Measurements from ENCODE around the gene DRD2.

Gene DRD2

DNA sequence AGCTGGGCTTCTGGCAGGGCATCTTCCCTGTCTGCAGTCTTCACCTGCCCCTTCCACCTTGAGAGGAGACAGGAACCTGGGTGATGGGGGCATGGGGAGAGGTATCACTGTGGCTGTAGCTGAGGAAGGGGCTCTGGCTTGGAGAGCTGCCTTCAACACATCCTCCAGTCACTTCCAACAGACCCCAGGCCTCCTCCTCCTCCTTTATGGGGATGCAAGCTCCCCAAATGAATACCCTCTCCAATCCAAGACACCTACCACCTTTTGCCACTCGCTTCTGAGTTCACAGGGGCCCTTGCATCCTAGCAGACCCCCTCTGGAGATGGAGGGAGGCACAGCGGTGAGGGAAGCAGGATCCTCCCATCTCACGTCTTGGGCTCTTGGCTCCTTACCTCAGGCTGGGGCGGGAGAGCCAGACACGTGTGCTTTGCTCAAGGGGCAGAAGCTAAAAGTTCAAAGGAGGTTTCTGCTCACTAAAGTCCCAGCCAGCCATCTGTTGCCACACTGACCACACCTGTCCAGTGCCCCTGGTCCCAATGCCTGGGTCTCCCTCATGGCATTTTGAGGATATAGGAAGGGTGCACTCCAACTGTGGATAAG is 74.5 kb downstream of the DRD2 start:
- no peak for DNase-seq (ENCODE audit: low read depth in 2 of 2, low spot score in 1 of 2)

DNA sequence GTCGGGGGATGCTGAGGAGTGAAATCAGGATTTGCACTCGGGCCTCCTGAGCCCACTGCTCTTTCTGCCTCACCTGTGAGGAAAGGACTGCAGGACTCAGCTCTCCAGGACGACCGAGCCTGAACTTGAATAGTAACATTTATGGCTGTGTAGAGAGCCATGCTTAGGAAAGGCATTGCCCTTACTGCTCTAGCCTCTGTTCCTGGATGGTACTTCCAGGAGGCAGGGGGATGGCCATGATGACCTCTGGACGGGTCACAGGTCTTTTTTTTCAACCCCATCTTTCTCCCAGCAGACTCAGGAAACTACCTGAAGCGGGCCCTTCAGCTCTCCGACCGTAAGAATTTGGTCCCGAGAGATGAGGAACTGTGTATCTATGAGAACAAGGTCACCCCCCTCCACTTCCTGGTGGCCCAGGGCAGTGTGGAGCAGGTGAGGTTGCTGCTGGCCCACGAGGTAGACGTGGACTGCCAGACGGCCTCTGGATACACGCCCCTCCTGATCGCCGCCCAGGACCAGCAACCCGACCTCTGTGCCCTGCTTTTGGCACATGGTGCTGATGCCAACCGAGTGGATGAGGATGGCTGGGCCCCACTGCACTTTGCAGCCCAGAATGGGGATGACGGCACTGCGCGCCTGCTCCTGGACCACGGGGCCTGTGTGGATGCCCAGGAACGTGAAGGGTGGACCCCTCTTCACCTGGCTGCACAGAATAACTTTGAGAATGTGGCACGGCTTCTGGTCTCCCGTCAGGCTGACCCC is 76.3 kb downstream of the DRD2 start:
- no peak for DNase-seq (ENCODE audit: low read depth in 2 of 2, low spot score in 1 of 2)

DNA sequence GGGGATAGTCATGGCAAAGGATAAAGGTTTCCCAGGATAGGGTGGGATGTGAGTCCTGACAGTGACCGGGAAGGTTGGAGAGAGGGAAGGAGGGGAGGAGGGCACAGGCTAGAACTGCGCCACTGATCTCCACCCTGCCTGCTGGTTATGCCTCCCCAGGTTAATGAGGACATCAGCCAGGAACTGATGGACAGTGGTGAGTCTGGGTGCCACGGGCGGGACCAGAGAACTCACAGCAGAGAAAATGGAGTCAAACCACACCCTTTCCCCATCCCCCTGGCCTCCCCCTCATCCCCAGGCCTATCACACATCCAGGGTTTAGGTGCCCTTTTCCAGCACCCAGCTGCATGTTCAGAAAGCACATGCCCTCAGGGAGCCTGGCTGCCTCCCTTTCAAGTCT is 77.4 kb downstream of the DRD2 start:
- no peak for DNase-seq (ENCODE audit: low read depth in 2 of 2, low spot score in 1 of 2)

DNA sequence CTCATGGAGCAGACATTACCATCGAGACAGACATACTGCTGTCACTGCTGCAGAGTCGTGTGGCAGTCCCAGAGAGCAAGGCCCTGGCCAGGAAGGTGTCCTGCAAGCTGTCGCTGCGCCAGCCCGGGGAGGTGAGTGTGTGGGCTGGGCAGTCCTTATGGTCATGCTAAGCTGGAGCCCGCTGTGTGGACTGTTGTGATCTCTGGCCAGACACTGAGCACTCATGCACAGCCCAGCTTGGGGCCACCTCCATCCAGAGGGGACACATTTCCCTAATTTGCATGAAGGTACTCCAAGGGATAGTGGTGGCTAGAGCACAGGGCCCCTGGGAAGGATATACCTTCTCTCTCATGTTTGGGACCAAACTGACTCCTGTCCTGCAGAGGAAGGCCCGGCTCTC is 78.0 kb downstream of the DRD2 start:
- DNase-seq (ENCODE audit: low read depth in 2 of 2, low spot score in 1 of 2): no peak

DNA sequence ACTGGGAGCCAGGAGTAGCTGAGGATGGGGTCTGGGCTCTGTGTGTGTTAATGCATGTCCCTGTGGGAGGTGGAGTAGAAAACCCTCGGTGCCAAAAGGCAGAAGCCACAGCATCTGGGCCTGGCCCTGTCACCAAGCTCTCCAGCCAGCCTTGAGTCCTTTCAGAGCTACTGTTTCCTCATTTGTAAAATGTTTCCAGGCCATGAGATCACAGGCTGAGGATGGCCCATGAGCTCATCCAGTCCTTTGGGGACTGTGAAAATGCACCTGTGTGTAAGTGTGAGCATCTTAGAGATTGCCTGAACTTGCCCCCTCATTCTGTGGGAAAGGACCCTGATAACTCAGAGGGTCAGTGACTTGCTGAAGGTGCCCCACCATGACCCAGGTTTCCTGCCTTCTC is 78.5 kb downstream of the DRD2 start:
- DNase-seq (ENCODE audit: low read depth in 2 of 2, low spot score in 1 of 2): no peak

DNA sequence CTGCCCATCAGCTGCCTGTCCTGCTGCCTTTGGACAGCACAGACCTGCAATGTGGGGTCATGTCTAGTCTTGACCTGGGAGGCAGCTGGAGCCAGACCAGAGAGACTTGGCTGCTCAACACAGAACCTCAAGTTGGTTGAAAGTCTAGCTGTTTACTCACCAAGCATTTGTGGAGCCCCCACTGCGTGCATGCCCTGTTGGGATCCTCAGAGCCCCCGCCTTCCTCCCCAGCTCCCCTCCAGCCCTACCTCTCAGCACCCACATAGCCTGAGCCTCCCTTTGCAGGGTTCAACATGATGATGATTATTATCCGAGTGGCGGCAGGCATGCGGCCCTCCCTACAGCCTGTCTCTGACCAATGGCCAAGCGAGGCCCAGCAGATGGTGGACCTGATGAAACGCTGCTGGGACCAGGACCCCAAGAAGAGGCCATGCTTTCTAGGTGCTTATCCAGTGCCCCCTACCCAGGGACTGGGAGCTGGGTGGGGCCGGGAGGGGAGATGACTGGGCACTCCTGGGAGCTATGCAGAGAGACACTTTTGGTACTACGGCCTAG is 79.3 kb downstream of the DRD2 start:
- DNase-seq (ENCODE audit: low read depth in 2 of 2, low spot score in 1 of 2): no peak

DNA sequence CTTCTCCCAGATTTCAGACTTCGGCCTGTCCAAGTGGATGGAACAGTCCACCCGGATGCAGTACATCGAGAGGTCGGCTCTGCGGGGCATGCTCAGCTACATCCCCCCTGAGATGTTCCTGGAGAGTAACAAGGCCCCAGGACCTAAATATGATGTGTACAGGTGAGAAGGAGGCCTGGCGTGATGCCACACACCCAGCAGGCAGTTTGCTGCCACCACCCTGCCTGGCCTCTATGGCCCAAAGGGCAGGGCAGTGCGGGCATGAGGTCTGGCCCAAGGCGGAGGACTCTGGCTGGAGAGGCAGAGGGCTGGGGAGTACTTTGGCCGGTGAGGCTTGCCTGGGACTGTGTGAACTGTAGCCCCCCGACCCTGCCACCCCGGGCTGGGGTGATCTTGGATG is 80.3 kb downstream of the DRD2 start:
- DNase-seq (ENCODE audit: low read depth in 2 of 2, low spot score in 1 of 2): no peak

DNA sequence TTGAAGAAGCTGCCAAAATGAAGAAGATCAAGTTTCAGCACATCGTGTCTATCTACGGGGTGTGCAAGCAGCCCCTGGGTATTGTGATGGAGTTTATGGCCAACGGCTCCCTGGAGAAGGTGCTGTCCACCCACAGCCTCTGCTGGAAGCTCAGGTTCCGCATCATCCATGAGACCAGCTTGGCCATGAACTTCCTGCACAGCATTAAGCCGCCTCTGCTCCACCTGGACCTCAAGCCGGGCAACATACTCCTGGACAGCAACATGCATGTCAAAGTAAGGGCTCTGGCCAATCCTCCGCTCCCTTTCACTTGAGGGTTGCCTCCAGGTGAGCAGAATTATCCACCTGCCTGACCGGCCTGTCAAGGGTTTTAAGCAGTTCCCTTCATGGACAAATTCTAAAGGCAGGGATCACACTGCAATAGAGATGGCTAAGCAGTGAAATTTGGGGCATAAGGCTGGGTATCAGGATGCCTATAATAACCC is 81.7 kb downstream of the DRD2 start:
- DNase-seq (ENCODE audit: low read depth in 2 of 2, low spot score in 1 of 2): no peak

DNA sequence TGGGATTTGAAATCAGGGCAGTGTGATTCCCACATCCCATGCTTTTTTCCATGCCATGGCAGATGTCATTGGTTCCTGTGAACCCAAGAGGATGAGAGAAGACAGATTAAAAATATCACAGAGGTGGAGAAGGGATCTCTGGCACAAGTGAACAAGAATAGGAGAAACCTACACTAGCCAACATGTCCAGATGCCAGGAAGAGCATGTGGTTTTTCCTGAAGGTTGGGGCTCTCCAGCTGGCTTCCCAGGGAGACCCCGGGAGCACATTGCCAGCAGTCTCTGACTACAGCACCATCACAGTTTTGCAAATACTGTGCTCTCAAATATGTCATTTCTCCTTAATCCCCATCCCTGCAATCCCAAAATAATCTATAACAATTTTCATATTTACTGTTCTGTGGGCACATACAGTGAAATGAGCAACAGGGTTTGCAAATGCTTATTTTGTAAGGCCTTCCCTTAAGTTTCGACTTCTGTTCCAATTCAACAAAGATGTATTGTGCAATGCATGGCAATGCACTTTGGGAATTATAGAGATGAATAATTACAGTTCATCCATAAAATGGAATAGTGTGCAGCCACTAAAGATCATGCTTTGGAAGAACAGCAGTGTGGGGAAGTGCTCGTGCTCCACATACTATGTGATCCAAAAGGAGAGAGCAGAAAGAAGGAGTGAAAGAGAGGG is 82.8 kb downstream of the DRD2 start:
- no peak for DNase-seq (ENCODE audit: low read depth in 2 of 2, low spot score in 1 of 2)

DNA sequence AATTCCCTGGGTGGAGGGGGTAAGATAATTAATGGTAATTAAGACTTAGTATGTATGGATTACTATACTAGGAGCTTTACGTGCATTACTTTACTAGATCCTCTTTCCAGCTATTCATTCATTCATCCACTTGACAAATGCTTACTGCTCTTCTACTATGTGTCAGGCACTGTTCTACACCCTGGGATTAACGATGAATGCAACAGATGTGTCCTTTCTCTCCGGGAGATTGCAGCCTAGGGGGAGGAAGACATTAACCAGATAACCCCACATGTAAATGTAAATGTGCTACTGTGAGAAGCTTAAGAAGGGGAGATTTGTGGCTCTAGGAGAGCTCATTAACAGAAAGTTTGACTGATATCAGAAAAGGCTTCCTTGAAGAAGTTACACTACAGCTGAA is 85.9 kb downstream of the DRD2 start:
- DNase-seq (ENCODE audit: low read depth in 2 of 2, low spot score in 1 of 2): no peak

DNA sequence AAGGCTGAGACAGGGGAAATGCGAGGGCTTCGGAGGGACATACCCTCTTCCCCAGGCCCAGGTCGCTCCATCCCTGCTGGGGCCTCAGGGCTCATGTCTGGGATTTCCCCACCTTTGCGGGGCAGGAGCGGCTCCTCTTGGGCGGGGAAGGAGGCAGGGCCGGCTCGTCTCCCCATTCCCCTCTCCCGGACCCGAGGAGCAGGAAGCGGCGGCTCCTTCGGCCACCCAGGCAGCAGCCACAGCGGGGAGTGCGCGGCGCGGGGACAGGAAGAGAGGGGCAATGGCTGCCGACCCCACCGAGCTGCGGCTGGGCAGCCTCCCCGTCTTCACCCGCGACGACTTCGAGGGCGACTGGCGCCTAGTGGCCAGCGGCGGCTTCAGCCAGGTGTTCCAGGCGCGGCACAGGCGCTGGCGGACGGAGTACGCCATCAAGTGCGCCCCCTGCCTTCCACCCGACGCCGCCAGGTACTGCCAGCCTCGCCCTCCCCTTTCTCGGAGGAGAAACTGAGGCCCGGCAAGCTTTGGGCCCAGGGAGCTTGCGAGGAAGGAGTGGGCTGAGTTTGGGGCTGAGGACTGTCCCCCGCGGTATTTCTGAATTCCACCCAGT is 87.5 kb downstream of the DRD2 start, which contains the start of gene ANKK1:
TSS of gene ANKK1 (plus strand) at position 175 of the 607 bp plus-strand sequence. CDS start at position 281, 106 bp downstream.
- no peak for DNase-seq (ENCODE audit: low read depth in 2 of 2, low spot score in 1 of 2)

DNA sequence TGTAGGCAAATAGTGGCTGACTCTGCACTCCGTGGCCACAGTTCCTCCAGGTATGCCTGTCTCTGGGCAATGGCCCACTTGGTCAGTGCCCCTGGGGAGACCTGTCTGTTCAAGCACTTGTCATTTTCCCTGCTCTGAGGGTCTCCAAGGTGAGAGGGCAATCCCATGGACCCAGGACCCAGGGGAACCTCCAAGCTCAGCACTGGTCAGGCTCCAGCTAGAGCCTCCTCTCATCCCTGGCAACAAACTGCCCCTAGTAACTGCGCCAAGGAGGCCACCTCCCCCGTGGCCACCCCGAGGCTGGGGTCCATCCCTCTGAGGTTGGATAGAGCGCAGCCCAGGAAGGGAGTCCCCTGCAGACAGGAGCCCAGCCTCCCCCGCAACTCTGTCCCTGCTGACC is 88.3 kb downstream of the DRD2 start:
- DNase-seq (ENCODE audit: low read depth in 2 of 2, low spot score in 1 of 2): no peak

DNA sequence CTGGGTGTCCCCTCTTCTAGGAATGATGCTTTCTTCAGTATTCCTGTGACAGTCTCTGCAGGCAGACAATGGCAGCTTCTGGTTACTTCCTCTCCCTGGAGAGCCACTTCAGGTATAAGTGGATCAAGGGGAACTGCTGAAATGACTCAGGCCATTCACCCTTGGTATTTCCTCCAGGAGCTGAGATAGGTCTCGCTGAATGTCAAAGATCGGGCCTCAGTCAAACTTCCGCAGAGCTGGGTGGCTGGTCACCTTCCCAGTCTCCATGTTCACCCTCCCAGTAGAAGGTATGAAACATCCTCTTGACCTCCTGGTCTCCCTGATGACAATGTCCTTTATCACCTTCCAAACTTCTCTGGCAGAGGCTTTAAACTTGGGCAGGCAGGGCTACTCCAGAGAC is 89.4 kb downstream of the DRD2 start:
- DNase-seq (ENCODE audit: low read depth in 2 of 2, low spot score in 1 of 2): no peak

DNA sequence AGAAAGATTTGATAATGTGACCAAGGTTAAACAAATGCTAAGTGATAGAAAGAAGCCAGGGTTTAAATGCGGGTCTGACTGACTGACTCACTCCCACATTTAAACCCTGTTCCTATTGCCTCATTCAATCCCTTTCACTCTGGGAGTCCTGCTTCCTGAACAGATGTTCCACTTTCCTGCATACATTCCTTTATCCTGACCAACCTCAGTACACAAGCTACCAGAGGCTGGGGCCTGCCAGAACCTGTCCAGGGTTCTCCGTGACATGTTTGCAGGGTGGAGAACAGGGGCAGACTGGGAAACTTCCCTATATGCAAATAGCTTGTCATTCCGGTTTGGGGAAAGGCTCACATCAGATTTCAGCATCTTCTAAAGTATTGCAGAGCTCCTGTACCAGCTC is 90.6 kb downstream of the DRD2 start:
- no peak for DNase-seq (ENCODE audit: low read depth in 2 of 2, low spot score in 1 of 2)

DNA sequence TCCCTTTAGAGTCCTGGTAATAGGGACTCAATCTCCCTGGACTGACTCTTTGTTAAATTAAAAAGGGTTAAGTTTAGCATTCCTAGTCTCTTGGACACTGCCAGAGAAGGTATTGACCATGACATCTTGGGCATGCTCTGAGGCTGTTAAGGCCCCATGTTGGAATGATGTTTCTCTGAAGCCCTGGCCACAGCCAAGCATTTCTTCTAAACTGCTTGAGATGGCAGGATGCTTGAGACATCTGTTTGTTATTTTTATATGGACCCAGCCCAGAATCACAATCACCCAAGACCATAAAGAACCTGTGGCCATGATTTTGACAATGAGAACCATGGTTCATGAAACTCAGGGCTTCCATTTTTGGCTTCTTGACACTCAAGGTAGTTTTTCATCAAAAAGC is 93.1 kb downstream of the DRD2 start:
- no peak for DNase-seq (ENCODE audit: low read depth in 2 of 2, low spot score in 1 of 2)

DNA sequence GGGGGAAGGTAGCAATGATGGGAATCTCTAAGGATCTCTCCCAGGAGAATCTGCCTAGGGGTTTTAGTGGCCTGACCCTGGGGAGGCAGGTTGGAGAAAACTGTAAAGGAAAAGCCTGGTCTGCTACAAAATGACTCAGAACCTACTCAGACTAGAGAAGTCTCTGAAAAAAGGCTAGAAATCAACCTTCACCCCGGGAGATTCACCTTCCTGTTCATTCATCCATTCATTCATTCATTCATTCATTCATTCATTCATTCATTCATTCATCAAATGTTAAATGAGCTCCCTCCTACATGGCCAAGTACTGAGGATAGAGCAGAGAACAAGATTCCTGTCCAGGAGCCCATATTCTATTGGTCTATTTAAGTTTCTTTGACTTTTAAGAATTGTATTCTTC is 96.5 kb downstream of the DRD2 start:
- DNase-seq (ENCODE audit: low read depth in 2 of 2, low spot score in 1 of 2): no peak

DNA sequence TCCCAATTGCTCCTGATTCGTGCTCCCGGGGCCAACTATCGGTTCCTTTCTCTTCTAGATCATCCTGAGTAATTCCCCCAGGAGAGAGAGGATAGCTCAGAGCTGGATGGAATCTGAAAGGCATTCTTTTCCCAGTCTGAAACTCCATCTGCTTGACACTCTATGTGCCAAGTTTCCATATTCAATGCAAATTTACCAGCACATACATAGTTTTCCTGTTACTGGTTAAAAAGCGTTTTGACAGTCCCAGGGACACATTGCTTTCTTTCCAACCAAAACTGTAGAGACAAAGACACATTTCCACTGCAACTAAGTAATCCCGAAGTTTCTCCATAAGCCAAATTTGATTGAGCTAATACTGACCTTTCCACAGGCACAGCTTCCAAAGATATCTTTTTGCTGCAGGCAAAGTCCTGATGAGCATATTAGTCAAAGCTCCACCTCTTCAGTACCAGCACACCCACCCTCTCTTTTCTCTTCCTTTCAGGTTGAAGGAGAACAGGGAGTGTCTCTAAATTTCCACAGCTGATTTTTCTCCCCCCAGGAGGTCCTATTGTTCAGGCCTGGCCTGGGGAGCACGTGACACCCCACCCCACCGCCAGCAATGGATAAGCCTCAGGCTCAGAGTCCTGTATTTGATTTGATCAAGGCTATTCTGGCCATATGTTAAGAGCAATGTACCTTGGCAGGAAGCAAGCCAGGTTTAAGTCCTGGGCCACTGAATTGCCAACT is 97.4 kb downstream of the DRD2 start:
- DNase-seq (ENCODE audit: low read depth in 2 of 2, low spot score in 1 of 2): no peak

DNA sequence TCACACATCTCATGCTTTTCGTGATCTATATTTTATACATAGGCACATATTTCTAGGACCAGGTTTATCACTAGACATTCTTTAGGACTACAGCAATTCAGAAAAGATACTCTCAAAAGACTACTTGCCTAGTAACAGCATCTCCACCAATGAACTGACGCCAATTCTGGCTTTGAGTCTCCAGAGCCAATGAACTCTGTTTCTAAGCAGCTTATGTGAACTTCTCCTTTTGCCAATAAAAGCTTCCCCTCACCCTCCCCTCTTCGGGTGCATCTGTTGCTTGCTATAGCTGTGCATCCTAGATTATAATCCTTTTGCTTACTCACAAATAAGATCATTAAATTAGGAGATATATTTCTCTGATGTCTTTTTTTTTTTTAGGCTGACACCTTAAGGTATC is 99.0 kb downstream of the DRD2 start:
- no peak for DNase-seq (ENCODE audit: low read depth in 2 of 2, low spot score in 1 of 2)

DNA sequence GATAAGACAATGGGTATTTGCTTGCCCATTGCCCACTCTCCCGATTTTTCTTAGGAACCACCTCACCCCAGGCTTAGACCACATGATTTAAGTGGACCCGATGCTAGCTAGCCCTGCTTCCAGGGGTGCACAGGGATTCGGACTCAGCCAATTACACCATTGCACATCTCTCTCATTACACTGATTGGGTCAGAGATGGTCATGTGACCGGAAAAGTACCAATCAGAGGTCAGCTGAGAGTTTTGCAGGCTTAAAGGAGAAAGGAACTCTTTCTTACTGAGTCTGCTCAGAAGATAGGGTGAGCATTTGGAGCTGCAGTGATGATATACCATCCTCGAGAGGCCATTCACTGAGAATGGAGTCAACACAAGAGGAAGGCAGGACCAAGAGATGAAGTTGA is 99.8 kb downstream of the DRD2 start:
- no peak for DNase-seq (ENCODE audit: low read depth in 2 of 2, low spot score in 1 of 2)

DNA sequence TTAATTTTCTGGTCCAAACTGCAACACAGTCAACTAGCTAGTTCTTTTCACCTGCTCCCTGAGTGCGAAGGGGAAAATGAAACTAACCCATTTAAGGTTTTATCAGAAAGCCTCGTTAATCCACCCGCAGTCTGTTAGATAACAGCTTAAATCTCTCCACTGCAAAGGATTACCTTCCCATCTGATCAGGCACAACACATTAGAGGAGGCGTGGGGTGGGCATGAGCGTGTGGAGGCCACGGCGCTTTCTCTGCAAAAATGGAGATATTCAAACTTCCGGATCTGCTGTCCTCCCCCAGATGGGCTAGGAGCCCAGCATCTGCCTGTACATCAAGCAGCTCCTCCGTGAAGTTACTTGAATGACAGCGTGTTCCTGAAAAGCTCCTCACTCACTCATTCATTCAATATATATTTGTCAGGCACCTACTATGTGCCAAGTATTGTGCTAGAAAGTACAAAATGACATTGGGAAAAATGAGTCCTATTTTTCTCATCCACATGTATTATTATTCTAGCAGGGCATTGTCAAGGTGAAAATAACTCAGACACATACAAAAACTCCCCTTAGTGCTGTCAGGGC is 101.1 kb downstream of the DRD2 start:
- no peak for DNase-seq (ENCODE audit: low read depth in 2 of 2, low spot score in 1 of 2)

DNA sequence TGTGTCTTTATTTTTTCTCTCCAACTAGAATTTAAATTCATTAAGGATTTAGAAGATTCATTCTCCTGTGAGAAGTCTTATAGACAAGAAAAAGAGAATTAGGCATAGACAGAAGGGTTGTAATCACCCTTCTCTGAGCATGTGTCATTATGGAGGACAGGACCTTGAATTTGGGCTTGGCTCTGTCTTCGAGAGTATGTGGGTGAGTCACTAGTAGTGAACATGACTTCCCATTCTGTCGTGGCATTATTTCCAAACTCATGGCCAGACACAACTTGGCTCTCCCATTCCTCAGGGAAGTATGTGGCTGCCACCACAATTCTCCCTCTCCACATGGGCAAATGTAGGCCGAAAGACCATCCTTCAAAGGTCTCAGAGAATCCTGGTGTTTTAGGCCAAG is 101.9 kb downstream of the DRD2 start:
- DNase-seq (ENCODE audit: low read depth in 2 of 2, low spot score in 1 of 2): no peak
